Measurements from ENCODE around the gene BCDIN3D. TPM values are rescaled to one million over a fixed set of nuclear protein-coding genes. Genes with fewer than 3 reads are reported as not detected.

The BCDIN3D gene
- total RNA-seq, 1 experiment from 2014 or later, result 1.6 TPM

DNA sequence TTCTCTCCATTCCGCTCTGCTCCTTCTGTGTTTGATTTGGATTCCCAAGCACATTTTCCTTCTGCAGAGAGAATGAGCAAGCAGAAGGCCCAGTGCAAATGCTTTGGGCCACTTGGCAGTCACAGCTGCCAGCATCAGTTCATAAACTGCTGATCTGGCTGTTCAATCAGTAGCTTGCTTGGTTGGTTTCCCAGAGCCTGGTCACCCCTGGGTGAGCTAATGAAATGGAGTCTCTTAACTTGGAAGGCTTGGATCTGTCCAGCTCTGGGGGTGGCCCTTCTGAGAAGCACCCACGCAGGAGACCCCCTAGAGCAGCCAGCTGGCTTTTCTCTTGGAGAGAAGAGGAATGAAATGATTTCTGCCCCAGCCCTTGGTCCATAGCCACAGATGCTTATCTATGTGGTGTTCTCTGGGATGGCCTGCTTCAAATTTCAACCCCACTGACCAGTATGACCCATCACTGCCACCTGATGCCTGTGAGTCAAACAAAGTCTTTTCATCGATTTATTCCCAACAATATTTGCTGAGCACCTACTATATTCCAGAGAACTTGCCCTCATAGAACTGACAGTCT, 30.5 kb upstream of the BCDIN3D start:
- Mint-ChIP-seq H3K4me3 (no peak overlapping the region), H3K27ac (no peak overlapping the region), H3K27me3 (ENCODE audit: low read depth) (no peaks in the 10 kb centered on the region; the same call in 1 of the 2 replicates), H3K9me3 (peaks cover 9% of the 10 kb centered on the region), H3K4me1 (no peaks in the 10 kb centered on the region), H3K36me3 (peaks cover 8% of the 10 kb centered on the region)
- TF ChIP-seq, protein P1, sequence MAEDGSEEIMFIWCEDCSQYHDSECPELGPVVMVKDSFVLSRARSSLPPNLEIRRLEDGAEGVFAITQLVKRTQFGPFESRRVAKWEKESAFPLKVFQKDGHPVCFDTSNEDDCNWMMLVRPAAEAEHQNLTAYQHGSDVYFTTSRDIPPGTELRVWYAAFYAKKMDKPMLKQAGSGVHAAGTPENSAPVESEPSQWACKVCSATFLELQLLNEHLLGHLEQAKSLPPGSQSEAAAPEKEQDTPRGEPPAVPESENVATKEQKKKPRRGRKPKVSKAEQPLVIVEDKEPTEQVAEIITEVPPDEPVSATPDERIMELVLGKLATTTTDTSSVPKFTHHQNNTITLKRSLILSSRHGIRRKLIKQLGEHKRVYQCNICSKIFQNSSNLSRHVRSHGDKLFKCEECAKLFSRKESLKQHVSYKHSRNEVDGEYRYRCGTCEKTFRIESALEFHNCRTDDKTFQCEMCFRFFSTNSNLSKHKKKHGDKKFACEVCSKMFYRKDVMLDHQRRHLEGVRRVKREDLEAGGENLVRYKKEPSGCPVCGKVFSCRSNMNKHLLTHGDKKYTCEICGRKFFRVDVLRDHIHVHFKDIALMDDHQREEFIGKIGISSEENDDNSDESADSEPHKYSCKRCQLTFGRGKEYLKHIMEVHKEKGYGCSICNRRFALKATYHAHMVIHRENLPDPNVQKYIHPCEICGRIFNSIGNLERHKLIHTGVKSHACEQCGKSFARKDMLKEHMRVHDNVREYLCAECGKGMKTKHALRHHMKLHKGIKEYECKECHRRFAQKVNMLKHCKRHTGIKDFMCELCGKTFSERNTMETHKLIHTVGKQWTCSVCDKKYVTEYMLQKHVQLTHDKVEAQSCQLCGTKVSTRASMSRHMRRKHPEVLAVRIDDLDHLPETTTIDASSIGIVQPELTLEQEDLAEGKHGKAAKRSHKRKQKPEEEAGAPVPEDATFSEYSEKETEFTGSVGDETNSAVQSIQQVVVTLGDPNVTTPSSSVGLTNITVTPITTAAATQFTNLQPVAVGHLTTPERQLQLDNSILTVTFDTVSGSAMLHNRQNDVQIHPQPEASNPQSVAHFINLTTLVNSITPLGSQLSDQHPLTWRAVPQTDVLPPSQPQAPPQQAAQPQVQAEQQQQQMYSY (CRISPR knock-in tag; IDR thresholded peaks at IDR 0.05), result no peak
- TF ChIP-seq ESRRA (CRISPR knock-in tag; IDR thresholded peaks at IDR 0.05; ENCODE audit: borderline replicate concordance) (no peak), CREB1 (CRISPR knock-in tag; IDR thresholded peaks at IDR 0.05) (no peak), ELF4 (CRISPR knock-in tag; IDR thresholded peaks at IDR 0.05; ENCODE audit: low read depth) (no peak), JUN (CRISPR knock-in tag; IDR thresholded peaks at IDR 0.05) (no peak), SP1 (CRISPR knock-in tag; conservative IDR thresholded peaks at IDR 0.05) (no peak), SOX15 (CRISPR knock-in tag; IDR thresholded peaks at IDR 0.05) (no peak), NFE2L1 (CRISPR knock-in tag; IDR thresholded peaks at IDR 0.05) (no peak)
- TF ChIP-seq, protein P2, sequence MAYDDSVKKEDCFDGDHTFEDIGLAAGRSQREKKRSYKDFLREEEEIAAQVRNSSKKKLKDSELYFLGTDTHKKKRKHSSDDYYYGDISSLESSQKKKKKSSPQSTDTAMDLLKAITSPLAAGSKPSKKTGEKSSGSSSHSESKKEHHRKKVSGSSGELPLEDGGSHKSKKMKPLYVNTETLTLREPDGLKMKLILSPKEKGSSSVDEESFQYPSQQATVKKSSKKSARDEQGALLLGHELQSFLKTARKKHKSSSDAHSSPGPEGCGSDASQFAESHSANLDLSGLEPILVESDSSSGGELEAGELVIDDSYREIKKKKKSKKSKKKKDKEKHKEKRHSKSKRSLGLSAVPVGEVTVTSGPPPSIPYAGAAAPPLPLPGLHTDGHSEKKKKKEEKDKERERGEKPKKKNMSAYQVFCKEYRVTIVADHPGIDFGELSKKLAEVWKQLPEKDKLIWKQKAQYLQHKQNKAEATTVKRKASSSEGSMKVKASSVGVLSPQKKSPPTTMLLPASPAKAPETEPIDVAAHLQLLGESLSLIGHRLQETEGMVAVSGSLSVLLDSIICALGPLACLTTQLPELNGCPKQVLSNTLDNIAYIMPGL (CRISPR knock-in tag; IDR thresholded peaks at IDR 0.05), result no peak
- TF ChIP-seq, protein P3, sequence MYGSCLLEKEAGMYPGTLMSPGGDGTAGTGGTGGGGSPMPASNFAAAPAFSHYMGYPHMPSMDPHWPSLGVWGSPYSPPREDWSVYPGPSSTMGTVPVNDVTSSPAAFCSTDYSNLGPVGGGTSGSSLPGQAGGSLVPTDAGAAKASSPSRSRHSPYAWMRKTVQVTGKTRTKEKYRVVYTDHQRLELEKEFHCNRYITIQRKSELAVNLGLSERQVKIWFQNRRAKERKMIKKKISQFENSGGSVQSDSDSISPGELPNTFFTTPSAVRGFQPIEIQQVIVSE (CRISPR knock-in tag; IDR thresholded peaks at IDR 0.05; ENCODE audit: borderline replicate concordance), result no peak
- TF ChIP-seq, protein P4, sequence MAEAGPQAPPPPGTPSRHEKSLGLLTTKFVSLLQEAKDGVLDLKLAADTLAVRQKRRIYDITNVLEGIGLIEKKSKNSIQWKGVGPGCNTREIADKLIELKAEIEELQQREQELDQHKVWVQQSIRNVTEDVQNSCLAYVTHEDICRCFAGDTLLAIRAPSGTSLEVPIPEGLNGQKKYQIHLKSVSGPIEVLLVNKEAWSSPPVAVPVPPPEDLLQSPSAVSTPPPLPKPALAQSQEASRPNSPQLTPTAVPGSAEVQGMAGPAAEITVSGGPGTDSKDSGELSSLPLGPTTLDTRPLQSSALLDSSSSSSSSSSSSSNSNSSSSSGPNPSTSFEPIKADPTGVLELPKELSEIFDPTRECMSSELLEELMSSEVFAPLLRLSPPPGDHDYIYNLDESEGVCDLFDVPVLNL (CRISPR knock-in tag; IDR thresholded peaks at IDR 0.05; ENCODE audit: borderline replicate concordance, low read depth), result no peak
- TF ChIP-seq, protein P5, sequence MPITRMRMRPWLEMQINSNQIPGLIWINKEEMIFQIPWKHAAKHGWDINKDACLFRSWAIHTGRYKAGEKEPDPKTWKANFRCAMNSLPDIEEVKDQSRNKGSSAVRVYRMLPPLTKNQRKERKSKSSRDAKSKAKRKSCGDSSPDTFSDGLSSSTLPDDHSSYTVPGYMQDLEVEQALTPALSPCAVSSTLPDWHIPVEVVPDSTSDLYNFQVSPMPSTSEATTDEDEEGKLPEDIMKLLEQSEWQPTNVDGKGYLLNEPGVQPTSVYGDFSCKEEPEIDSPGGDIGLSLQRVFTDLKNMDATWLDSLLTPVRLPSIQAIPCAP (CRISPR knock-in tag; IDR thresholded peaks at IDR 0.05), result no peak
- TF ChIP-seq, protein P6, sequence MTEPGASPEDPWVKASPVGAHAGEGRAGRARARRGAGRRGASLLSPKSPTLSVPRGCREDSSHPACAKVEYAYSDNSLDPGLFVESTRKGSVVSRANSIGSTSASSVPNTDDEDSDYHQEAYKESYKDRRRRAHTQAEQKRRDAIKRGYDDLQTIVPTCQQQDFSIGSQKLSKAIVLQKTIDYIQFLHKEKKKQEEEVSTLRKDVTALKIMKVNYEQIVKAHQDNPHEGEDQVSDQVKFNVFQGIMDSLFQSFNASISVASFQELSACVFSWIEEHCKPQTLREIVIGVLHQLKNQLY (CRISPR knock-in tag; IDR thresholded peaks at IDR 0.05), result no peak
- TF ChIP-seq, protein P7, sequence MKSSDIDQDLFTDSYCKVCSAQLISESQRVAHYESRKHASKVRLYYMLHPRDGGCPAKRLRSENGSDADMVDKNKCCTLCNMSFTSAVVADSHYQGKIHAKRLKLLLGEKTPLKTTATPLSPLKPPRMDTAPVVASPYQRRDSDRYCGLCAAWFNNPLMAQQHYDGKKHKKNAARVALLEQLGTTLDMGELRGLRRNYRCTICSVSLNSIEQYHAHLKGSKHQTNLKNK (CRISPR knock-in tag; IDR thresholded peaks at IDR 0.05), result no peak
- TF ChIP-seq, protein P8, sequence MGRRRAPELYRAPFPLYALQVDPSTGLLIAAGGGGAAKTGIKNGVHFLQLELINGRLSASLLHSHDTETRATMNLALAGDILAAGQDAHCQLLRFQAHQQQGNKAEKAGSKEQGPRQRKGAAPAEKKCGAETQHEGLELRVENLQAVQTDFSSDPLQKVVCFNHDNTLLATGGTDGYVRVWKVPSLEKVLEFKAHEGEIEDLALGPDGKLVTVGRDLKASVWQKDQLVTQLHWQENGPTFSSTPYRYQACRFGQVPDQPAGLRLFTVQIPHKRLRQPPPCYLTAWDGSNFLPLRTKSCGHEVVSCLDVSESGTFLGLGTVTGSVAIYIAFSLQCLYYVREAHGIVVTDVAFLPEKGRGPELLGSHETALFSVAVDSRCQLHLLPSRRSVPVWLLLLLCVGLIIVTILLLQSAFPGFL (CRISPR knock-in tag; IDR thresholded peaks at IDR 0.05; ENCODE audit: borderline replicate concordance), result no peak
- POLR2A ChIA-PET, result no interaction called here
- CTCF ChIA-PET, result interaction anchor here (0.6 to 9.5 kb wide), 6 partner anchors 10 to 132 kb away, joined by 3 to 99 read pairs (median 4); partner anchors contain the start of gene TMBIM6
- DNase-seq (ENCODE audit: low spot score) (no peak), ATAC-seq (no peak)

All from WTC11 (cell line).